Measurements from ENCODE around the gene ALG12. TPM values are rescaled to one million over a fixed set of nuclear protein-coding genes. Genes with fewer than 3 reads are reported as not detected.

Gene ALG12
- total and polyA plus RNA-seq, 9 donors = 3.5 to 19.2 (median 13.7) TPM

DNA sequence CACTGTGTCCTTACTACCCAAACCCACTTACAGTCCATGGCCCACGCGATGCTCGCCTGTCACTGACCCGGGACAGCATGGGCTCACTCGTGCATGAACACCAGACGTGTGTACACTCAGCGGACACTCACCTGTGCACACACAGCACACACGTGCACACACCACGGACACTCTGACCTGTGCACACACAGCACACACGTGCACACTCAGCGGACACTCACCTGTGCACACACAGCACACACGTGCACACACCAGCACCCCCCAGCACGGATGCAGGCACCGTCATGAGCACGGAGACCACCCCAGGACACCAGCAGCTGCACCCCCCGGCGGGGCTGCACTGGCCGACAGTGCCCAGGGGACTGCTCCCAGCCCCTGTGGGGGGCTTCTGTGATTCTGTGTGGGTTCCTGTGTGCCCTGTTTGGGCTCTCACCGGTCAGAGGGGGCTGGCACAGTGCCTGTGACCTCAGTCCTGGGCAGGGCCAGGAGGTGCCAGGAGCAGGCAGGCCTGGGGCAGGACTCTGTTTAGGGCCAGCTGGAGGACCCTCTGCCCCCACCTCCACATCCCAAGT, 20.4 kb upstream of the ALG12 start:
- H3K36me3 ChIP-seq = no peaks in the 10 kb centered on the region
- DNase-seq = no peak
- intact Hi-C loops (cut with DNase I) = loop anchor here in 1 of 4 donors (5.0 kb wide), 1 partner anchor 34 kb away; no protein-coding TSS in a partner anchor
- no peaks in the 10 kb centered on the region for H3K27me3 ChIP-seq
- peaks cover 11% of the 10 kb centered on the region for H3K4me1 ChIP-seq (ENCODE audit: insufficient read depth)
- TF ChIP-seq POLR2A (IDR thresholded peaks at IDR 0.05) (no peak), EP300 (IDR thresholded peaks at IDR 0.05) (no peak)
- TF ChIP-seq, protein P1, sequence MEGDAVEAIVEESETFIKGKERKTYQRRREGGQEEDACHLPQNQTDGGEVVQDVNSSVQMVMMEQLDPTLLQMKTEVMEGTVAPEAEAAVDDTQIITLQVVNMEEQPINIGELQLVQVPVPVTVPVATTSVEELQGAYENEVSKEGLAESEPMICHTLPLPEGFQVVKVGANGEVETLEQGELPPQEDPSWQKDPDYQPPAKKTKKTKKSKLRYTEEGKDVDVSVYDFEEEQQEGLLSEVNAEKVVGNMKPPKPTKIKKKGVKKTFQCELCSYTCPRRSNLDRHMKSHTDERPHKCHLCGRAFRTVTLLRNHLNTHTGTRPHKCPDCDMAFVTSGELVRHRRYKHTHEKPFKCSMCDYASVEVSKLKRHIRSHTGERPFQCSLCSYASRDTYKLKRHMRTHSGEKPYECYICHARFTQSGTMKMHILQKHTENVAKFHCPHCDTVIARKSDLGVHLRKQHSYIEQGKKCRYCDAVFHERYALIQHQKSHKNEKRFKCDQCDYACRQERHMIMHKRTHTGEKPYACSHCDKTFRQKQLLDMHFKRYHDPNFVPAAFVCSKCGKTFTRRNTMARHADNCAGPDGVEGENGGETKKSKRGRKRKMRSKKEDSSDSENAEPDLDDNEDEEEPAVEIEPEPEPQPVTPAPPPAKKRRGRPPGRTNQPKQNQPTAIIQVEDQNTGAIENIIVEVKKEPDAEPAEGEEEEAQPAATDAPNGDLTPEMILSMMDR (IDR thresholded peaks at IDR 0.05) = no peak
- WGBS, 3 donors = 84 to 86% (median 85%) methylated on average over 18 to 19 of the region's 19 CpGs
- H3K9me3 ChIP-seq = no peaks in the 10 kb centered on the region
- no peak overlapping the region for H3K27ac ChIP-seq
- H3K4me3 ChIP-seq = no peak overlapping the region

DNA sequence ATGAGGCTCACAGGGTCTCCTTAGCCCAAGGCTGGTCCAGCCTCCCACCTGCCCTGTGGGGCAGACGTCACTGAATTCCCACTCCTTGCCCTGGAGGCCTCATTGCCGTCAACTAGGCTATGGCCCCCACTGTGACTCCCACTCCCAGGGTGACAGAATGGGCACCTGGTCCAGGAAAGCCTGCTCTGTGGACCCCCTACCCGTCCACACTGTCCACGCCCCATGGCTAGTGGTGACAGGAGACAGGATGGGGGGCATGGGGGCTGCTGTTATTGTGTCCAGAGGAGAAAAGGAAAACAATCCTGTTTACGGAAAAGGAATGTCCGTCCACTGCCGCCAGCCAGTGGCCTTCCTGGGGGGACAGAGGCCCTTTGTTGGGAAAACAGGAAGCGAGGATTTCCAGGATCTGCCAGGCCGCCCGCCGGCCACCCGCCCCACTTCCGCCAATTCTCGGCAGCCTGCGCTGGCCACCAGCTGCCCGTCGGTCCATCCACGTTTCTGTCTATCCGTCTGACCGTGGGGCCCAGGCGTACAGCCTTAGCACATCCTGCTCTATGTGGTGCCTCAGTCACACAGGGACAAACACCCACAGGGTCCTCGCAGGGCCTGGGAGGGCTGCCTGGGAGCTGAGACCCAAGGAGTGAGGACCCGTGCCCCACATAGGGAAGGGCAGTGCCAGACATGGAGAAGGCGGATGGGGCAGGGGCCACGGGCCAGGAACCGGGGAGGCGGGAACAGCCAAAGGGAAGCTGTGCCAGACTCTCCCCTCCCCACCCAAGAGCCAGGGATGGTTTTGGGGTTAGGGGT, 19.7 kb upstream of the ALG12 start:
- Histone ChIP-seq H3K27ac (peak overlapping the region in 1 of 2 donors; percentile 8), H3K4me1 (ENCODE audit: insufficient read depth) (peaks cover 15% of the 10 kb centered on the region), H3K9me3 (no peaks in the 10 kb centered on the region), H3K27me3 (no peaks in the 10 kb centered on the region), H3K36me3 (no peaks in the 10 kb centered on the region), H3K4me3 (no peak overlapping the region)
- WGBS, 3 donors = 82 to 87% (median 87%) methylated on average over 27 of the region's 27 CpGs
- TF ChIP-seq, protein P1 (IDR thresholded peaks at IDR 0.05) = no peak
- no peak for TF ChIP-seq POLR2A (IDR thresholded peaks at IDR 0.05)
- no peak for TF ChIP-seq EP300 (IDR thresholded peaks at IDR 0.05)
- intact Hi-C loops (cut with DNase I) = loop anchor here in 1 of 4 donors (5.0 kb wide), 1 partner anchor 34 kb away; no protein-coding TSS in a partner anchor
- no peak for DNase-seq

DNA sequence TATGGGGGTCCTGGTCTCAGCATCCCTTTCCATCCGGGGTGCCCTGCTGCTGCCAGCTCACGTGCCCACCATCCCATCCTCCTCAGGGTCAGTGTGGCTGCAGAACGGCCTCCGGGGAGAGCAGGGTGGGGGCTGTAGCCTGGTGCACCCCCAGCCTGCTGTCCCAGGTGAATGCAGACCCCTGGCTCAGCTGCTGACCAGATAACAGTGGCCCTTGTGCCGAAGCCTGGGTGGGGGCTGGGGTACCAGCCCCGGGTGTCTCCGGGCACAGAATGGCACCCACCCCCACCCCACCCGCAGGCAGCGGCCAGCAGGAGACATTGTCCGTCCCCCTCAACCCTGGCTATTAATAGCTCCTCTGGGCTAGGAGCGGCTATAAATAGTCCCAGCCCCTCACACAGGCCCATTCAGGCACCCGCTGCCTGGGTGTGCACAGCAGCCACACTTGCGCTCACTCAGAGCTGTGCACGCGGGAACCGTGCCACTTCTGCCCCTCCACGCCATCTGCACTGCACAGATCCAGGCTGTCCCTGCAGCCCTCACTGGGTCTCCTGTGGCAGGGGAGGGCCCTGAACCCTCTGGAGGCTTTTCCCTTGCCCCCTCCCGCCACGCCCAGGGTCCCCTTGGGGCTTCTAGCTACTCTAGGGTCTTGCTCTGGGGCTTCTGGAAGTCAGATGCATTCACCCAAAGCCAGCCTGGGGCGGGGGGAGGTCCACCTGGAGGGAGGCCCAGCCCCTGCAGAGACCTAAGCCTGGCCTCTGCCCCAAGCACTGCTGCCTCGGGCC, 18.9 kb upstream of the ALG12 start:
- DNase-seq = no peak
- Histone ChIP-seq H3K4me3 (no peak overlapping the region), H3K9me3 (no peaks in the 10 kb centered on the region), H3K4me1 (ENCODE audit: insufficient read depth) (peaks cover 15% of the 10 kb centered on the region), H3K27ac (peak overlapping the region; percentile 58 to 95), H3K27me3 (no peaks in the 10 kb centered on the region), H3K36me3 (no peaks in the 10 kb centered on the region)
- intact Hi-C loops (cut with DNase I) = loop anchor here in 1 of 4 donors (5.0 kb wide), 1 partner anchor 35 kb away; no protein-coding TSS in a partner anchor
- WGBS, 3 donors = 39 to 56% (median 45%) methylated on average over 21 of the region's 21 CpGs
- TF ChIP-seq EP300 (IDR thresholded peaks at IDR 0.05) (no peak), POLR2A (IDR thresholded peaks at IDR 0.05) (no peak)
- TF ChIP-seq, protein P1 (IDR thresholded peaks at IDR 0.05) = no peak

Measured in ovary (tissue), 9 donors.